Measurements from ENCODE around the gene CENPM.
"Not testable (repeated sequence)": the region's sequence is repeated elsewhere in the genome, so short reads cannot be mapped to it uniquely, and the experiment has no call there.

CENPM gene

GRCh38 chr22:41974691-41975290 lies 27.8 kb upstream of the CENPM start:
- Mint-ChIP-seq H3K36me3 (no peaks in the 10 kb centered on the region), H3K4me1 (peaks cover 12% of the 10 kb centered on the region), H3K27ac (no peak overlapping the region), H3K9me3 (no peaks in the 10 kb centered on the region), H3K4me3 (no peak overlapping the region)
- no peak for DNase-seq (ENCODE audit: low spot score in 2 of 2)
- peak; percentile 9 for ATAC-seq

GRCh38 chr22:41971431-41971830 lies 24.5 kb upstream of the CENPM start:
- no peaks in the 10 kb centered on the region for H3K9me3 Mint-ChIP-seq
- ATAC-seq (no peak), DNase-seq (ENCODE audit: low spot score in 2 of 2) (no peak)
- peaks cover 17% of the 10 kb centered on the region for H3K4me1 Mint-ChIP-seq
- H3K27ac Mint-ChIP-seq: no peak overlapping the region
- no peak overlapping the region for H3K4me3 Mint-ChIP-seq
- no peaks in the 10 kb centered on the region for H3K36me3 Mint-ChIP-seq

- Mint-ChIP-seq H3K36me3 (no peaks in the 10 kb centered on the region), H3K4me1 (peaks cover 11% of the 10 kb centered on the region), H3K9me3 (no peaks in the 10 kb centered on the region), H3K4me3 (no peak overlapping the region), H3K27ac (peak overlapping the region; percentile 66)
- no peak for ATAC-seq
- no peak for DNase-seq (ENCODE audit: low spot score in 2 of 2)
Measured at GRCh38 chr22:41970601-41971000, 23.6 kb upstream of the CENPM start.

GRCh38 chr22:41969110-41969646 lies 22.2 kb upstream of the CENPM start, which contains the start of gene SEPTIN3:
SEPTIN3 (plus strand) TSS chr22:41969443; CDS start chr22:41971493, 2,050 bp downstream.
- H3K4me3 Mint-ChIP-seq: no peak within 1 kb of the TSS
- peaks cover 7% of the 10 kb centered on the region for H3K4me1 Mint-ChIP-seq
- no peak for ATAC-seq
- no peaks in the 10 kb centered on the region for H3K9me3 Mint-ChIP-seq
- DNase-seq (ENCODE audit: low spot score in 2 of 2): no peak
- peak within 1 kb of the TSS; percentile 66 for H3K27ac Mint-ChIP-seq
- no peaks in the 10 kb centered on the region for H3K36me3 Mint-ChIP-seq

GRCh38 chr22:41968601-41969000 lies 21.6 kb upstream of the CENPM start:
- ATAC-seq (no peak), DNase-seq (ENCODE audit: low spot score in 2 of 2) (no peak)
- Mint-ChIP-seq H3K36me3 (no peaks in the 10 kb centered on the region), H3K4me3 (no peak overlapping the region), H3K9me3 (no peaks in the 10 kb centered on the region), H3K27ac (no peak overlapping the region), H3K4me1 (peaks cover 7% of the 10 kb centered on the region)

- H3K4me3 Mint-ChIP-seq: no peak overlapping the region
- H3K4me1 Mint-ChIP-seq: peaks cover 7% of the 10 kb centered on the region
- peak overlapping the region; percentile 70 for H3K27ac Mint-ChIP-seq
- ATAC-seq: peak; percentile 76
- H3K36me3 Mint-ChIP-seq: no peaks in the 10 kb centered on the region
- DNase-seq (ENCODE audit: low spot score in 2 of 2): no peak
- H3K9me3 Mint-ChIP-seq: no peaks in the 10 kb centered on the region
Measured at GRCh38 chr22:41966607-41967240, 19.8 kb upstream of the CENPM start.

GRCh38 chr22:41966225-41966606 lies 19.3 kb upstream of the CENPM start:
- H3K36me3 Mint-ChIP-seq: no peaks in the 10 kb centered on the region
- DNase-seq (ENCODE audit: low spot score in 2 of 2) (no peak), ATAC-seq (no peak)
- peak overlapping the region; percentile 70 for H3K27ac Mint-ChIP-seq
- no peaks in the 10 kb centered on the region for H3K9me3 Mint-ChIP-seq
- no peak overlapping the region for H3K4me3 Mint-ChIP-seq
- H3K4me1 Mint-ChIP-seq: peaks cover 7% of the 10 kb centered on the region

- no peak for ATAC-seq
- no peaks in the 10 kb centered on the region for H3K9me3 Mint-ChIP-seq
- H3K4me1 Mint-ChIP-seq: peaks cover 7% of the 10 kb centered on the region
- no peaks in the 10 kb centered on the region for H3K36me3 Mint-ChIP-seq
- H3K4me3 Mint-ChIP-seq: no peak overlapping the region
- H3K27ac Mint-ChIP-seq: no peak overlapping the region
- DNase-seq (ENCODE audit: low spot score in 2 of 2): no peak
Measured at GRCh38 chr22:41964112-41964491, 17.1 kb upstream of the CENPM start.

GRCh38 chr22:41963453-41964111 lies 16.6 kb upstream of the CENPM start:
- DNase-seq (ENCODE audit: low spot score in 2 of 2) (no peak), ATAC-seq (no peak)
- H3K4me1 Mint-ChIP-seq: peaks cover 7% of the 10 kb centered on the region
- no peak overlapping the region for H3K27ac Mint-ChIP-seq
- no peaks in the 10 kb centered on the region for H3K9me3 Mint-ChIP-seq
- H3K4me3 Mint-ChIP-seq: no peak overlapping the region
- no peaks in the 10 kb centered on the region for H3K36me3 Mint-ChIP-seq

GRCh38 chr22:41957941-41958556 lies 11.1 kb upstream of the CENPM start:
- Mint-ChIP-seq H3K4me1 (peaks cover 12% of the 10 kb centered on the region), H3K4me3 (peak overlapping the region; percentile 55), H3K27ac (peak overlapping the region; percentile 26), H3K36me3 (no peaks in the 10 kb centered on the region), H3K9me3 (no peaks in the 10 kb centered on the region)
- ATAC-seq (peak; percentile 47), DNase-seq (ENCODE audit: low spot score in 2 of 2) (no peak)

- Mint-ChIP-seq H3K27ac (no peak overlapping the region), H3K9me3 (no peaks in the 10 kb centered on the region), H3K4me3 (no peak overlapping the region), H3K4me1 (peaks cover 14% of the 10 kb centered on the region), H3K36me3 (no peaks in the 10 kb centered on the region)
- DNase-seq (ENCODE audit: low spot score in 2 of 2): no peak
- no peak for ATAC-seq
Measured at GRCh38 chr22:41952713-41953112, 5.8 kb upstream of the CENPM start.

- Mint-ChIP-seq H3K9me3 (no peaks in the 10 kb centered on the region), H3K4me3 (no peak within 1 kb of the TSS), H3K4me1 (peaks cover 9% of the 10 kb centered on the region), H3K27ac (peak within 1 kb of the TSS; percentile 18), H3K36me3 (peaks cover under 1% of the 10 kb centered on the region)
- no peak for DNase-seq (ENCODE audit: low spot score in 2 of 2)
- peak; percentile 20 for ATAC-seq
Measured at GRCh38 chr22:41951898-41952474, 5.0 kb upstream of the CENPM start, which contains the start of gene SMIM45. SMIM45 (plus strand) TSS chr22:41952150.

- no peak for DNase-seq (ENCODE audit: low spot score in 2 of 2)
Measured at GRCh38 chr22:41949297-41949965, 2.5 kb upstream of the CENPM start.

GRCh38 chr22:41948928-41949296 lies 2.0 kb upstream of the CENPM start:
- peaks cover 31% of the 10 kb centered on the region for H3K36me3 Mint-ChIP-seq
- peak overlapping the region; percentile 9 for H3K27ac Mint-ChIP-seq
- DNase-seq (ENCODE audit: low spot score in 2 of 2); ATAC-seq; H3K9me3 Mint-ChIP-seq: not testable (repeated sequence)
- peak overlapping the region; percentile 87 for H3K4me3 Mint-ChIP-seq
- H3K4me1 Mint-ChIP-seq: peaks cover 27% of the 10 kb centered on the region

More at GRCh38 chr22:41949297-41949965, 2.5 kb upstream of the CENPM start:
- Mint-ChIP-seq H3K4me3 (peak overlapping the region; percentile 87), H3K27ac (peak overlapping the region; percentile 9), H3K36me3 (peaks cover 26% of the 10 kb centered on the region), H3K4me1 (peaks cover 25% of the 10 kb centered on the region), H3K9me3 (no peaks in the 10 kb centered on the region)
- no peak for ATAC-seq

- H3K36me3 Mint-ChIP-seq: peaks cover 39% of the 10 kb centered on the region
- no peak overlapping the region for H3K27ac Mint-ChIP-seq
- no peak for ATAC-seq
- H3K4me1 Mint-ChIP-seq: peaks cover 34% of the 10 kb centered on the region
- no peak for DNase-seq (ENCODE audit: low spot score in 2 of 2)
- peak overlapping the region; percentile 87 for H3K4me3 Mint-ChIP-seq
- H3K9me3 Mint-ChIP-seq: no peaks in the 10 kb centered on the region
Measured at GRCh38 chr22:41948142-41948541, 1.2 kb upstream of the CENPM start.
